ENCODE data around the gene KCNA3.

- TF ChIP-seq EP300 (IDR thresholded peaks at IDR 0.05) (no peak), CTCF (IDR thresholded peaks at IDR 0.05) (peak in 6 of 7 experiments; percentile 26 to 82 (median 72)), POLR2A (IDR thresholded peaks at IDR 0.05) (no peak), POLR2AphosphoS5 (IDR thresholded peaks at IDR 0.05) (no peak)
Observed at GRCh38 chr1:110630839-110631663, 43.7 kb downstream of the KCNA3 start.

Measured in stomach (tissue), 4 donors.